OCI-LY1 (cell line): Measurements from ENCODE around the gene NFIL3.

Experiments used
- H2AFZ ChIP-seq: fragments of 200-600 bp; sonication (generic), shearing (Covaris generic); 2 replicates; pipeline ENCODE4 v1.6.0; 2014; ENCODE audit warnings: antibody characterized with exemption, mild to moderate bottlenecking, low read length
- H3F3A ChIP-seq: fragments of 200-600 bp; sonication (generic), shearing (Covaris generic); 2 replicates; pipeline ENCODE4 v1.6.0; 2014; ENCODE audit warnings: mild to moderate bottlenecking, antibody characterized with exemption, low read length, moderate library complexity; ENCODE audit not compliant: insufficient read depth
- H3K27ac ChIP-seq: fragments of 200-600 bp; sonication (generic); 2 replicates; pipeline ENCODE4 v1.5.1; 2014; ENCODE audit warnings: low read length, mixed run types, mild to moderate bottlenecking, low read depth; ENCODE audit not compliant: poor library complexity, severe bottlenecking
- H3K27me3 ChIP-seq: fragments of 200-600 bp; sonication (generic); 2 replicates; pipeline ENCODE4 v1.6.0; 2014; ENCODE audit warnings: antibody characterized with exemption, mild to moderate bottlenecking, low read length, moderate library complexity; ENCODE audit not compliant: insufficient read depth
- H3K36me3 ChIP-seq: fragments of 200-600 bp; sonication (generic); 2 replicates; pipeline ENCODE4 v1.6.1; 2014; ENCODE audit warnings: mild to moderate bottlenecking, antibody characterized with exemption, low read length, moderate library complexity, mixed read lengths; ENCODE audit not compliant: insufficient read depth
- H3K4me1 ChIP-seq: fragments of 200-600 bp; sonication (generic); 2 replicates; pipeline ENCODE4 v1.5.1; 2014; ENCODE audit warnings: mild to moderate bottlenecking, low read length, moderate library complexity; ENCODE audit not compliant: insufficient read depth, severe bottlenecking
- H3K4me2 ChIP-seq: fragments of 200-600 bp; sonication (generic), shearing (Covaris generic); 2 replicates; pipeline ENCODE4 v1.6.1; 2014; ENCODE audit warnings: low read length
- H3K4me3 ChIP-seq: fragments of 200-600 bp; sonication (generic); 2 replicates; pipeline ENCODE4 v1.5.1; 2014; ENCODE audit warnings: low read length, low read depth, mild to moderate bottlenecking, mixed read lengths; ENCODE audit not compliant: poor library complexity, severe bottlenecking
- H3K79me2 ChIP-seq: fragments of 200-600 bp; shearing (Covaris generic); 2 replicates; pipeline ENCODE4 v1.6.1; 2016; ENCODE audit warnings: mixed run types, low read length, mixed read lengths; ENCODE audit not compliant: insufficient read depth
- H3K9ac ChIP-seq: fragments of 200-600 bp; sonication (generic), shearing (Covaris generic); 2 replicates; pipeline ENCODE4 v1.6.1; 2014; ENCODE audit warnings: mild to moderate bottlenecking, low read length, mixed read lengths
- H3K9me2 ChIP-seq: fragments of 200-600 bp; sonication (generic), shearing (Covaris generic); 2 replicates; pipeline ENCODE4 v1.6.1; 2014; ENCODE audit warnings: low read depth, mild to moderate bottlenecking, low read length, mixed read lengths
- H3K9me3 ChIP-seq: fragments of 200-600 bp; shearing (Covaris generic); 2 replicates; pipeline ENCODE4 v1.6.1; 2014; ENCODE audit warnings: low read length, mixed read lengths
- H4K20me1 ChIP-seq: fragments of 200-600 bp; sonication (generic), shearing (Covaris generic); 2 replicates; pipeline ENCODE4 v1.6.0; 2016; ENCODE audit warnings: mild to moderate bottlenecking, low read length; ENCODE audit not compliant: insufficient read depth
- CTCF ChIP-seq: fragments of 200-600 bp; sonication (generic), shearing (Covaris generic); IDR thresholded peaks from 2 replicates; pipeline ENCODE4 v1.5.1; 2017; ENCODE audit warnings: mild to moderate bottlenecking, antibody characterized with exemption, low read length, moderate library complexity, mixed read lengths
- EZH2 ChIP-seq: fragments of 200-600 bp; sonication (generic), shearing (Covaris generic); IDR thresholded peaks from 2 replicates; pipeline ENCODE4 v1.8.0; 2017; ENCODE audit warnings: borderline replicate concordance, mixed run types, mild to moderate bottlenecking, antibody characterized with exemption, low read length, moderate library complexity, mixed read lengths

Gene NFIL3

GRCh38 chr9:91412941-91413340 lies 10.7 kb downstream of the NFIL3 start:
- Histone ChIP-seq H3K9me3 (no peaks in the 10 kb centered on the region), H3F3A (no peaks in the 10 kb centered on the region), H2AFZ (no peak overlapping the region), H4K20me1 (no peaks in the 10 kb centered on the region), H3K4me1 (no peaks in the 10 kb centered on the region), H3K9me2 (no peaks in the 10 kb centered on the region), H3K79me2 (no peaks in the 10 kb centered on the region), H3K27me3 (no peaks in the 10 kb centered on the region), H3K9ac (no peak overlapping the region), H3K4me3 (no peak overlapping the region), H3K27ac (no peak overlapping the region), H3K36me3 (no peaks in the 10 kb centered on the region; the same call in 1 of the 2 replicates), H3K4me2 (no peak overlapping the region)
- TF ChIP-seq EZH2 (no peak), CTCF (no peak)

GRCh38 chr9:91411096-91411771 lies 12.4 kb downstream of the NFIL3 start:
- Histone ChIP-seq H3K79me2 (no peaks in the 10 kb centered on the region), H3F3A (no peaks in the 10 kb centered on the region), H3K27me3 (no peaks in the 10 kb centered on the region), H3K4me1 (no peaks in the 10 kb centered on the region), H3K4me3 (no peak overlapping the region), H2AFZ (no peak overlapping the region), H3K9me2 (no peaks in the 10 kb centered on the region), H3K27ac (no peak overlapping the region), H3K9ac (no peak overlapping the region), H3K36me3 (no peaks in the 10 kb centered on the region; the same call in 1 of the 2 replicates), H3K9me3 (no peaks in the 10 kb centered on the region), H4K20me1 (no peaks in the 10 kb centered on the region), H3K4me2 (no peak overlapping the region)
- TF ChIP-seq EZH2, result no peak
- TF ChIP-seq CTCF, result no peak

- Histone ChIP-seq H3K27me3 (no peaks in the 10 kb centered on the region), H3K4me2 (no peak overlapping the region), H4K20me1 (no peaks in the 10 kb centered on the region), H3K36me3 (no peaks in the 10 kb centered on the region; the same call in 1 of the 2 replicates), H3K4me1 (no peaks in the 10 kb centered on the region), H3K27ac (no peak overlapping the region), H3F3A (no peaks in the 10 kb centered on the region), H3K9me3 (no peaks in the 10 kb centered on the region), H3K9me2 (no peaks in the 10 kb centered on the region), H3K9ac (no peak overlapping the region), H3K4me3 (no peak overlapping the region), H3K79me2 (no peaks in the 10 kb centered on the region), H2AFZ (no peak overlapping the region)
- TF ChIP-seq CTCF, result no peak
- no peak for TF ChIP-seq EZH2
Measured at GRCh38 chr9:91410161-91410560, 13.5 kb downstream of the NFIL3 start.
